Choroid plexus epithelial cell (primary cell): ENCODE measurements around the gene PRR23E.

ENCODE experiments used
- DNase-seq: peaks from one replicate; pipeline ENCODE4 v3.0.0-alpha.2; 2010; ENCODE audit warnings: low read depth
- H3K4me3 ChIP-seq: 2 replicates; pipeline ENCODE4 v1.5.1; 2011; ENCODE audit warnings: low read depth, mild to moderate bottlenecking, control low read depth, low read length, moderate library complexity
- CTCF ChIP-seq: conservative IDR thresholded peaks from 2 replicates; pipeline ENCODE4 v1.5.1; 2011; ENCODE audit warnings: low read depth, mild to moderate bottlenecking, control low read depth, inconsistent platforms, low read length, moderate library complexity

PRR23E gene

GRCh38 chr3:127212711-127213110 lies 19.8 kb downstream of the PRR23E start:
- TF ChIP-seq CTCF = no peak
- H3K4me3 ChIP-seq = no peak overlapping the region
- no peak for DNase-seq

DNA sequence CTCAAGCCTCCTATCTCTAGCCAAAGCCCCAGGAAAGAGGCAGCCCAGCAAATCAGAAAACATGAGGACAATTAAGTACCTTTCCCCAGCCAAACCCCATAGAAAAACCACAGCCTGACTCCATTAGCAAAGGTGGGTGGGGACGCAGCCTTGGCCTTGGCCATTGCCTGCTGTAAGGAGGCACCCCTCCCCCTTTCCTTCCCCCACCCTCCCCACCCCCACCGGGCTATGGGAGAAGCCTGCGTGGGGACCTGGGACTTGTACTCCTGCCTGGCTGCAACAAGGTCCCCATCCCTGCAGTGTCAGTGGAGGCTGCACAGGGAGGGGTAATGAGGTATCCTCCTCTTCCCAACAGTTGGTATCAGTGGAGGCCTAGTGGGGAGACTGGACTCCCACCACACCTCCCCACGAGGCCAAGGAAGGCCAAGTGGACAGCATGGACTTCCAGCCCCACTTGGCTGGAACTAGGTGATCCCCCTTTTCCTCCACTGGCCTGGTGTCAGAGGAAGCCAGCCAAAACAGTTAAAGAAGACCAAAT lies 20.5 kb downstream of the PRR23E start:
- no peak overlapping the region for H3K4me3 ChIP-seq
- no peak for DNase-seq
- no peak for TF ChIP-seq CTCF

- DNase-seq = no peak
- no peak overlapping the region for H3K4me3 ChIP-seq
- no peak for TF ChIP-seq CTCF
These were observed 22.0 kb downstream of the PRR23E start for GRCh38 chr3:127214975-127215374.

DNA sequence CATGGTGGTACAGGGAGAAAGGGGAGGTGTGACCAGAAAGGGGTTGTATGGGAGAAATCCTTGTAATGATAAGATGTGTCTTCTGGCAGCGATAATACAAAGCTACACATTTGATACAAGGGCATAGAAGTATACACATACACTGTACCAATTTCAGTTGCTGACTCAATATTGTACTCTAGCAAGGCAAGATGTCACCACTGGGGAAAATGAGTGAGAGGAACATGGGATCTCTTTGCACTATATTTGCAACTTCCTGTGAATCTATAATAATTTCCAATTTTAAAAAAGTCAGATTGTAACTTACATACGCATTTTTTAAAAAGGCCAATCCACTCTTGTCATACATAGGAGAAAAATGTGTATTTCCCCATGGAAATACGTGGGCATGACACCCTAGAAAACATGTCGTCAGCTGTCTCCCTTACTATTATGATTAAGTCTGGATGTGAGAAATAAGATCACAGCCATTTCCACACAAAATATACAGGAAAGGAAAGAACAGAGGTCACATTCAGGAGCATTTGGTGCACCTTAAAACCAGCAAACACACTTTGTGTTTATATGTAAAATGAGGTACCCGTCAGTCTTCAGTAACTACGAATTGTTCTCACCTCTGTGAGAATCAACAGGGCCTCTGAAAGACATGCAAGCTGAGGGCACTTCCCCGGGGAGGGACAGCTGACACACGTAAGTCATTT lies 22.9 kb downstream of the PRR23E start:
- no peak for DNase-seq
- no peak overlapping the region for H3K4me3 ChIP-seq
- TF ChIP-seq CTCF = no peak

DNA sequence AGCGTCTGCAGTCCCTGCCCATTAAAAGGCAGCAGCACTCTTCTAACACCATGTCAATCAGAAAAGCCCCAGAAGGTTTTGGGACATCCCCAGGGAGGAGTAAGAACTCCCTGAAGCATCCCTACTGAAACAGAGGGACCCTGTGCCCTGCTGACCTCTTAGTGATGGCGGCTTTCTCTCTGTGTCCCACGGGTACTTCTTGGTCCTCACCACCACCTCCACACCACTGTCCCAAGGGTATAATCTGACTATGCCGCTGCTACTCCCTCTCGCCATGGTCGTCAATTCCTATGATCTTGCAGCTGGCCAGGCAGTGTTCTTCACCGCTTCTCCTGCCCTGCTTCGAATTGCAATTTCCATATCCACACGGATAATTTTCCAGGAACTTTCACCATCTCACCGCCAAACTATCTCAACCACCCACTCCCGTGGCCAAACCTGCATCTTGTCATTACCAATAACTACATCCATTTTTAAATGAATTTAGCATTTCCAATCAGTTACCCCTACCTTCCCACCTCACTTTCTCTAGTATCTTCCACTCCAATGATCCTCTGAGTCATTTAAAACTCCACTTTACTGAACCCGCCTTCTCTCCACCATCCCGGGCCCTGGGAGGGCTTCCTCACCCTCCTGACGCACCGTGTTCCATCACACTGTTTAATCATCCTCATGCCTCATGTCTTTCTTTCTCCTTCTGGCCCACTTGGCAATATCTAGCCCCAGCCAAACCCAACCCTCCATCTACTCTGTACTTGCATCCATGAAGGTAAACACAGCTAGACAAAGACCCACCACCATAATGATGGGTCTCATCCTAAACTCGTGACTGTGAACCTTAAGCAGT lies 23.7 kb downstream of the PRR23E start:
- DNase-seq = no peak
- no peak overlapping the region for H3K4me3 ChIP-seq
- no peak for TF ChIP-seq CTCF

DNA sequence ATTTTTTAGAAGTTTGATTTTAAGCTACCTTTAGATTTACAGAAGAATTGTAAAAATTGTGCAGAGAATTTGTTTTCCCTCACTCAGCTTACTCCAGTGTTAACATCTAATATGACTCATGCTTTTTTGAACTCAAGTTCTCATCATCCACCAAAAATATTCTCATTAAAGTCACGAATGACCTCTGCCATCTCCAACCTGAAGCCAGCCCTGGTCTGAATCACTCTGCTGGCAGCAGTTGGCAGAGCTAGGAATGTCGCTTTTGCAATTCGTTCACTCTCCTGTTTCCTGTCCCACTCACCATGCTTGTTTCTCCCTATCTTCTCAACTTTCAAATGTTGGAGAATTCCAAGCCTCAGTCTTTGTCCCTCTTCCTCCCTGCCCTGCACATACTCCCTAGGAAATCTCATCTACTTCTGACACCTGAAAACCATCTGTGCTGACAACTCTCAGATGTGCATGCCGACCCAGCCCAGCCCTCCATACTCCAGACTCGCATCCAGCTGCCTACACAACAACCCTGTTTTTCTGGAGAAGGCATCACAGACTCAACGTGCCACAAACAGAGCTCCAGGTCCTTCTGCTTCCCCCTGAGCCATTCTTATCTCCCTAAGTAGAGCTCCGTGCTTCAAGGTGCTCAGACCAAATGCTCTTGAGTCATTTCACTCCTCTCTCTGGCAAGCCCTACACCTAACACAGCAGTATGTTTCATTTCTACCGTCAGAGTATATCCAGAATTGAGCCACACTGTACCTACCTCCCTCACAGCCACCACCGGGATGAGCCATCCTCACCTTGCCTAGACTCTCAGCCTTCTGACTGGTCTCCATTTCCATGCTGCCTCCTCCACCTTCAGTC lies 24.9 kb downstream of the PRR23E start:
- TF ChIP-seq CTCF = no peak
- no peak overlapping the region for H3K4me3 ChIP-seq
- no peak for DNase-seq
